Measurements from ENCODE around the gene INS. TPM values are rescaled to one million over a fixed set of nuclear protein-coding genes. Genes with fewer than 3 reads are reported as not detected.

The INS gene
- total and polyA plus RNA-seq, 2 of the 4 experiments (the other 2 are of a cell fraction), result not detected

- Histone ChIP-seq H3K27ac (ENCODE audit: insufficient read depth, low read length) (no peak overlapping the region), H2BK5ac (ENCODE audit: low read depth, low read length, poor library complexity, severe bottlenecking) (no peak overlapping the region), H3K14ac (replicated peaks; ENCODE audit: low read depth, low read length) (no peak overlapping the region), H4K91ac (ENCODE audit: insufficient read depth, low read depth, low read length) (no peak overlapping the region), H3K4me2 (ENCODE audit: low read depth, low read length) (no peak overlapping the region), H2BK15ac (ENCODE audit: low read depth, low read length) (no peak overlapping the region), H4K8ac (ENCODE audit: low read depth in 2 of 2, low read length in 2 of 2) (no peak overlapping the region), H3K27me3 (ENCODE audit: control insufficient read depth, insufficient read depth, low read length) (peaks cover 20% of the 10 kb centered on the region), H3K79me1 (ENCODE audit: low read depth in 1 of 2, low read length in 2 of 2) (no peaks in the 10 kb centered on the region), H3K36me3 (ENCODE audit: control insufficient read depth, insufficient read depth, low read length) (no peaks in the 10 kb centered on the region), H3K56ac (ENCODE audit: extremely low read depth, insufficient read depth, low read length) (no peak overlapping the region), H3K4ac (ENCODE audit: low read depth, low read length) (no peak overlapping the region), H2BK20ac (ENCODE audit: low read depth, low read length) (no peak overlapping the region), H2AK5ac (ENCODE audit: low read depth, low read length) (no peak overlapping the region), H2BK120ac (ENCODE audit: low read depth, low read length) (no peak overlapping the region), H3K9me3 (ENCODE audit: control insufficient read depth, insufficient read depth, low read length) (peaks cover 5% of the 10 kb centered on the region; the same call in 1 of the 2 replicates), H2AK9ac (replicated peaks; ENCODE audit: low read depth, low read length, poor library complexity) (no peak overlapping the region), H2AFZ (replicated peaks; ENCODE audit: low read length, poor library complexity) (no peak overlapping the region), H3K9ac (ENCODE audit: low read depth, low read length) (no peak overlapping the region), H3K4me3 (ENCODE audit: insufficient read depth, low read depth, low read length) (no peak overlapping the region), H3K23ac (ENCODE audit: low read depth, low read length) (no peak overlapping the region), H4K20me1 (ENCODE audit: insufficient read depth, low read length) (no peaks in the 10 kb centered on the region), H4K5ac (ENCODE audit: low read depth, low read length) (no peak overlapping the region), H3K18ac (ENCODE audit: low read depth, low read length) (no peak overlapping the region), H3K4me1 (ENCODE audit: control insufficient read depth, insufficient read depth, low read length) (no peaks in the 10 kb centered on the region), H3K9me1 (ENCODE audit: insufficient read depth, low read length) (no peaks in the 10 kb centered on the region)
- TF ChIP-seq FOS (IDR thresholded peaks at IDR 0.05; ENCODE audit: low read depth, low read length) (no peak), MAZ (IDR thresholded peaks at IDR 0.05; ENCODE audit: borderline replicate concordance, low read depth, low read length) (no peak), SMC3 (IDR thresholded peaks at IDR 0.05; ENCODE audit: low read depth, low read length) (no peak), RFX5 (IDR thresholded peaks at IDR 0.05; ENCODE audit: low read depth, low read length) (no peak), ELK1 (IDR thresholded peaks at IDR 0.05; ENCODE audit: borderline replicate concordance, low read depth, low read length) (no peak), CHD1 (IDR thresholded peaks at IDR 0.05; ENCODE audit: low read depth, low read length) (no peak), CEBPB (IDR thresholded peaks at IDR 0.05; ENCODE audit: low read depth, low read length) (no peak), MXI1 (IDR thresholded peaks at IDR 0.05; ENCODE audit: borderline replicate concordance, low read depth, low read length) (no peak), CTCF (conservative IDR thresholded peaks at IDR 0.05; ENCODE audit: low read depth, low read length) (no peak), USF2 (IDR thresholded peaks at IDR 0.05; ENCODE audit: low read depth, low read length) (no peak), POLR2A (IDR thresholded peaks at IDR 0.05; ENCODE audit: low read depth, low read length) (no peak), BHLHE40 (IDR thresholded peaks at IDR 0.05; ENCODE audit: low read depth, low read length) (no peak), RAD21 (IDR thresholded peaks at IDR 0.05; ENCODE audit: low read length) (no peak), RCOR1 (IDR thresholded peaks at IDR 0.05; ENCODE audit: insufficient replicate concordance, low read length) (no peak)
- intact Hi-C loops (cut with micrococcal nuclease), result no loop called here
- 57% methylated on average over 6 of the region's 24 CpGs; no CpG with 5 or more reads in 1 of the 2 experiments for WGBS, 2 experiments (ENCODE audit: extremely low coverage in 2 of 2, insufficient read length in 1 of 2)
- ATAC-seq (ENCODE audit: low read depth) (no peak), DNase-seq (no peak)
- POLR2A ChIA-PET (ENCODE audit: unreplicated experiment), result interaction anchor here (0.5 kb wide), 1 partner anchor 38 kb away, joined by 3 read pairs; no protein-coding TSS in a partner anchor
- dilution Hi-C loops (cut with HindIII; ENCODE audit: low sequenced_read_pairs, unreplicated experiment), result no loop called here
- in situ Hi-C loops (cut with MboI; ENCODE audit: low sequenced_read_pairs), result no loop called here
- BruUV-seq (replicated peaks), result no TSS peak
- CTCF ChIA-PET, result no interaction called here
These were observed 47.0 kb upstream of the INS start for GRCh38 chr11:2207773-2208621.

All from IMR-90 (cell line).